Stimulated activated CD4-positive, alpha-beta T cell treated with anti-CD3 and anti-CD28 coated beads, Interleukin-12 subunit alpha, Interleukin-12 subunit beta, amount 100 ng/mL, for 24 hours (primary cell): ENCODE measurements around the gene GBX1.

Experiments used
- DNase-seq, 2 experiments: peaks; one replicate each; pipeline ENCODE4 v3.0.0-alpha.2; 2020; ENCODE audit warnings: low read depth in 2 of 2

The GBX1 gene

GRCh38 chr7:151139791-151140190 is 27.7 kb downstream of the GBX1 start:
- DNase-seq, result no peak

- no peak for DNase-seq
These were observed 28.3 kb downstream of the GBX1 start for GRCh38 chr7:151139071-151139790.

- no peak for DNase-seq
These were observed 29.2 kb downstream of the GBX1 start for GRCh38 chr7:151138153-151138851.

GRCh38 chr7:151137791-151138152 is 29.7 kb downstream of the GBX1 start:
- DNase-seq, result no peak

- no peak for DNase-seq
These were observed 30.3 kb downstream of the GBX1 start for GRCh38 chr7:151137076-151137675.

GRCh38 chr7:151135866-151136843 is 31.3 kb downstream of the GBX1 start:
- DNase-seq, result no peak

- DNase-seq, result no peak
These were observed 32.0 kb downstream of the GBX1 start for GRCh38 chr7:151135525-151135845.

- DNase-seq, result no peak
These were observed 32.6 kb downstream of the GBX1 start for GRCh38 chr7:151134743-151135524.

GRCh38 chr7:151133986-151134742 is 33.3 kb downstream of the GBX1 start:
- DNase-seq, result no peak

GRCh38 chr7:151133266-151133985 is 34.1 kb downstream of the GBX1 start:
- no peak for DNase-seq

GRCh38 chr7:151132461-151133205 is 34.9 kb downstream of the GBX1 start:
- DNase-seq, result no peak

- DNase-seq, result no peak
These were observed 35.8 kb downstream of the GBX1 start for GRCh38 chr7:151131592-151132293.

- no peak for DNase-seq
These were observed 36.3 kb downstream of the GBX1 start for GRCh38 chr7:151131224-151131591.

GRCh38 chr7:151130741-151131157 is 36.7 kb downstream of the GBX1 start:
- no peak for DNase-seq

GRCh38 chr7:151129960-151130591 is 37.4 kb downstream of the GBX1 start:
- DNase-seq, result no peak

GRCh38 chr7:151129117-151129959 is 38.2 kb downstream of the GBX1 start:
- no peak for DNase-seq

GRCh38 chr7:151128716-151129115 is 38.8 kb downstream of the GBX1 start:
- no peak for DNase-seq
